Naive thymus-derived CD4-positive, alpha-beta T cell (primary cell): ENCODE measurements around the gene SEZ6L. TPM values are rescaled to one million over a fixed set of nuclear protein-coding genes. Genes with fewer than 3 reads are reported as not detected.
A peak's percentile ranks its signal among the peaks of the same experiment; 100 is the strongest.

ENCODE experiments used
- ATAC-seq: fragments of 150-1000 bp; cut with Tn5 transposase; 2 replicates; pipeline ENCODE4 v1.10.0; 2021; ENCODE audit warnings: mild to moderate bottlenecking, moderate library complexity
- CTCF ChIA-PET: fragments of 350-600 bp; sonication (Branson Sonifier 250); formaldehyde crosslinking; loops from one replicate; lab custom pipeline; 2021; ENCODE audit warnings: antibody characterized with exemption; lab: Charles Lee
- POLR2A ChIA-PET: fragments of 350-600 bp; sonication (Branson Sonifier 250); formaldehyde crosslinking; loops from one replicate; lab custom pipeline; 2021; ENCODE audit warnings: antibody characterized with exemption, inconsistent platforms; lab: Charles Lee
- DNase-seq, 9 donors: peaks; one replicate each; pipeline versions ENCODE4 v3.0.0 to v3.0.0-alpha.2; 2020 to 2022; ENCODE audit warnings: mixed read lengths in 1 of 9
- H3K27ac ChIP-seq: one replicate; pipeline ENCODE4 v1.7.0; 2013; ENCODE audit warnings: mild to moderate bottlenecking, low read depth, low read length, moderate library complexity
- H3K27me3 ChIP-seq, 2 donors: one replicate each; pipeline ENCODE4 v1.7.0; 2013; ENCODE audit warnings: low read length in 2 of 2, mild to moderate bottlenecking in 2 of 2, moderate library complexity in 2 of 2; ENCODE audit not compliant: control insufficient read depth in 2 of 2, insufficient read depth in 2 of 2
- H3K36me3 ChIP-seq, 3 experiments: 1 replicate in 2 of 3; 2 replicates in 1 of 3; pipeline ENCODE4 v1.7.0; 2013; ENCODE audit warnings: low read length in 3 of 3, mild to moderate bottlenecking in 3 of 3, moderate library complexity in 1 of 3; ENCODE audit not compliant: insufficient read depth in 3 of 3, control insufficient read depth in 2 of 3
- H3K4me1 ChIP-seq, 2 donors: one replicate each; pipeline ENCODE4 v1.7.0; 2013; ENCODE audit warnings: low read length in 2 of 2, mild to moderate bottlenecking in 2 of 2, moderate library complexity in 1 of 2; ENCODE audit not compliant: control insufficient read depth in 2 of 2, insufficient read depth in 2 of 2
- H3K4me3 ChIP-seq: 2 replicates; pipeline ENCODE4 v1.7.0; 2013; ENCODE audit warnings: mild to moderate bottlenecking, low read length
- H3K9me3 ChIP-seq, 3 experiments: 1 replicate in 2 of 3; 2 replicates in 1 of 3; pipeline ENCODE4 v1.7.0; 2013; ENCODE audit warnings: low read length in 3 of 3; ENCODE audit not compliant: control insufficient read depth in 2 of 3
- H3K27ac Mint-ChIP-seq, 9 donors: one replicate each; pipeline ENCODE4 v1.8.0; 2020 to 2022; ENCODE audit warnings: mixed read lengths in 9 of 9, mild to moderate bottlenecking in 8 of 9, moderate library complexity in 5 of 9, inconsistent platforms in 2 of 9
- H3K27me3 Mint-ChIP-seq, 5 donors: one replicate each; pipeline ENCODE4 v1.8.0; 2021 to 2022; ENCODE audit warnings: mixed read lengths in 5 of 5, mild to moderate bottlenecking in 1 of 5
- H3K36me3 Mint-ChIP-seq, 5 donors: one replicate each; pipeline ENCODE4 v1.8.0; 2020 to 2022; ENCODE audit warnings: mixed read lengths in 5 of 5, mild to moderate bottlenecking in 3 of 5, inconsistent platforms in 1 of 5
- H3K4me1 Mint-ChIP-seq, 7 donors: one replicate each; pipeline ENCODE4 v1.8.0; 2020 to 2022; ENCODE audit warnings: mixed read lengths in 7 of 7, mild to moderate bottlenecking in 3 of 7, inconsistent platforms in 1 of 7
- H3K4me3 Mint-ChIP-seq, 10 donors: one replicate each; pipeline ENCODE4 v1.8.0; 2020 to 2022; ENCODE audit warnings: mild to moderate bottlenecking in 10 of 10, mixed read lengths in 10 of 10, moderate library complexity in 6 of 10, inconsistent platforms in 2 of 10
- H3K9me3 Mint-ChIP-seq, 11 donors: one replicate each; pipeline ENCODE4 v1.8.0; 2020 to 2022; ENCODE audit warnings: mixed read lengths in 11 of 11, mild to moderate bottlenecking in 4 of 11, inconsistent platforms in 1 of 11, moderate library complexity in 1 of 11
- intact Hi-C, 2 donors: fragments of 100-400 bp; cut with micrococcal nuclease; formaldehyde crosslinking; loops; one replicate each; pipeline ENCODE4 v1.15.1; 2023
- polyA plus RNA-seq, 2 donors: library from polyadenylated mRNA; unstranded; fragments of 300-500 nt; fragmentation: Illumina TruSeq; gene quantifications; one replicate each; pipeline ENCODE4 v1.2.3, GENCODE V29; 2021
- total RNA-seq, 6 experiments: library from RNA in 5 of 6; stranded (reverse) in 5 of 6; gene quantifications; 1 replicate in 5 of 6; 2 replicates in 1 of 6; pipeline ENCODE4 v1.2.3 and lab custom pipeline; 2021 to 2026

The SEZ6L gene
- total and polyA plus RNA-seq, 7 experiments from 2014 or later, result 0.16 to 1.4 TPM; not detected in 5

- intact Hi-C loops, result no loop called here
- Histone ChIP-seq H3K4me1 (peaks cover 8 to 16% of the 10 kb centered on the region in 2 donors), H3K27me3 (no peaks in the 10 kb centered on the region), H3K36me3 (peaks cover 0 to 30% (median 0%) of the 10 kb centered on the region in 3 experiments), H3K9me3 (no peaks in the 10 kb centered on the region), H3K4me3 (no peak overlapping the region), H3K27ac (no peak overlapping the region)
- peaks cover 35 to 75% (median 48%) of the 10 kb centered on the region in 7 donors for H3K4me1 Mint-ChIP-seq
- peak overlapping the region in 2 of 10 donors; percentile 39 to 48 for H3K4me3 Mint-ChIP-seq
- H3K27me3 Mint-ChIP-seq, result peaks cover 0 to 2% (median 0%) of the 10 kb centered on the region in 5 donors
- ChIA-PET CTCF (no interaction called here), POLR2A (interaction anchor here (5.1 kb wide), 1 partner anchor 50 kb away, joined by 39 read pairs; the partner anchor contains the start of genes HPS4 and SRRD)
- no peaks in the 10 kb centered on the region for H3K9me3 Mint-ChIP-seq
- peak overlapping the region in 1 of 9 donors; percentile 77 for H3K27ac Mint-ChIP-seq
- ATAC-seq (no peak), DNase-seq (no peak)
- peaks cover 5 to 18% (median 11%) of the 10 kb centered on the region in 5 donors for H3K36me3 Mint-ChIP-seq
These were observed 263.5 kb downstream of the SEZ6L start for GRCh38 chr22:26432619-26433311.
